ENCODE measurements around the gene CAMK4.

CAMK4 gene

DNA sequence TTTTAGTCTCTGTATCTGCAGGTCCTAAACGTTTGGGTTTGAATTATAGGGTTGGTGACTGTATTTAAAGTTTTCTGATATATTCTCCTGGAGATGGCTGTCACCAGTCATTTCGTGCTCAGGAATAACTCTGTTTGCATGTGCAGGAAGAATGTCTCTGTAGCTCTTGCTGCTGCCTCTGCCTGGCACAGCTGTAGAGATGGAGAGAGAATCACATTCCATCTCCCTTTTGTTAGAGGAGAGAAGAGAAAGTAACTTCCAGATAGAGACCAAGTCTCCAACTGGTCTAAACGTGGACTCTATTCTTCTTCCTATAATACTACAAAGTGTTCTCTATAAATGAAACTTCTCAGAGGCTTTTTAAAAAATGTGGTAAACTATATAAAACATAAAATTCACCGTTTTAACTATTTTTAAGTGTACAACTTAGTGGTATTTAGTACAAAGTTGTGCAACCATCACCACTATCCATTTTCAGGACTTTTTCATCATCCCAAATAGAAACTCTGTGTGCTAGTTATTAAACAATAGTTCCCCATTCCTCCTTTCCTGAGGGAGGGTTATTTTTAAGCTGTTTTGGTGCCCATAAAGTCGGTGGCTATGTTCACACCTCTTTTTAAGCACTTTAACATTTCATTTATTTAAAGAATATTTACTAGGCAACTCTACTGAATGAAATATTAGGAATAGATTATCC is 308.9 kb downstream of the CAMK4 start:
- H3K79me2 ChIP-seq (ENCODE audit: low read length) = no peaks in the 10 kb centered on the region
- H3K4me1 ChIP-seq (ENCODE audit: low read length) = peaks cover 13% of the 10 kb centered on the region
- no peaks in the 10 kb centered on the region for H3K27me3 ChIP-seq (ENCODE audit: low read depth, low read length)
- H3K36me3 ChIP-seq (replicated peaks; ENCODE audit: low read depth, low read length) = no peaks in the 10 kb centered on the region
- no peak overlapping the region for H3K4me3 ChIP-seq (ENCODE audit: low read length)
- no peak overlapping the region for H3K9ac ChIP-seq (ENCODE audit: low read length)
- no peak overlapping the region for H3K4me2 ChIP-seq (ENCODE audit: low read length)
- H2AFZ ChIP-seq (ENCODE audit: low read depth, low read length) = no peak overlapping the region
- TF ChIP-seq CTCF (IDR thresholded peaks at IDR 0.05; ENCODE audit: low read depth, low read length) (no peak), EZH2phosphoT487 (IDR thresholded peaks at IDR 0.05; ENCODE audit: low read depth) (no peak)
- H3K27ac ChIP-seq (ENCODE audit: low read length) = no peak overlapping the region
- no peaks in the 10 kb centered on the region for H3K9me3 ChIP-seq (ENCODE audit: insufficient read depth, low read length)
- no peaks in the 10 kb centered on the region for H4K20me1 ChIP-seq (ENCODE audit: insufficient read depth, low read length)

GRCh38 chr5:111535879-111536549 is 311.8 kb downstream of the CAMK4 start:
- Histone ChIP-seq H3K27ac (ENCODE audit: low read length) (no peak overlapping the region), H3K9me3 (ENCODE audit: insufficient read depth, low read length) (no peaks in the 10 kb centered on the region), H3K4me1 (ENCODE audit: low read length) (peaks cover 5% of the 10 kb centered on the region), H3K4me3 (ENCODE audit: low read length) (no peak overlapping the region), H3K9ac (ENCODE audit: low read length) (no peak overlapping the region), H3K36me3 (replicated peaks; ENCODE audit: low read depth, low read length) (no peaks in the 10 kb centered on the region), H3K27me3 (ENCODE audit: low read depth, low read length) (no peaks in the 10 kb centered on the region), H4K20me1 (ENCODE audit: insufficient read depth, low read length) (no peaks in the 10 kb centered on the region), H3K4me2 (ENCODE audit: low read length) (no peak overlapping the region), H2AFZ (ENCODE audit: low read depth, low read length) (no peak overlapping the region), H3K79me2 (ENCODE audit: low read length) (no peaks in the 10 kb centered on the region)
- TF ChIP-seq EZH2phosphoT487 (IDR thresholded peaks at IDR 0.05; ENCODE audit: low read depth) = no peak
- TF ChIP-seq CTCF (IDR thresholded peaks at IDR 0.05; ENCODE audit: low read depth, low read length) = no peak

- Histone ChIP-seq H3K9me3 (ENCODE audit: insufficient read depth, low read length) (no peaks in the 10 kb centered on the region), H3K4me2 (ENCODE audit: low read length) (no peak overlapping the region), H3K36me3 (replicated peaks; ENCODE audit: low read depth, low read length) (no peaks in the 10 kb centered on the region), H3K9ac (ENCODE audit: low read length) (no peak overlapping the region), H2AFZ (ENCODE audit: low read depth, low read length) (no peak overlapping the region), H4K20me1 (ENCODE audit: insufficient read depth, low read length) (no peaks in the 10 kb centered on the region), H3K4me1 (ENCODE audit: low read length) (no peaks in the 10 kb centered on the region), H3K79me2 (ENCODE audit: low read length) (no peaks in the 10 kb centered on the region), H3K27me3 (ENCODE audit: low read depth, low read length) (no peaks in the 10 kb centered on the region), H3K4me3 (ENCODE audit: low read length) (no peak overlapping the region), H3K27ac (ENCODE audit: low read length) (no peak overlapping the region)
- TF ChIP-seq EZH2phosphoT487 (IDR thresholded peaks at IDR 0.05; ENCODE audit: low read depth) (no peak), CTCF (IDR thresholded peaks at IDR 0.05; ENCODE audit: low read depth, low read length) (no peak)
These were observed 313.2 kb downstream of the CAMK4 start for GRCh38 chr5:111537141-111538024.

All from OCI-LY3 (cell line).